ENCODE results near the gene VAMP5. TPM values are rescaled to one million over a fixed set of nuclear protein-coding genes. Genes with fewer than 3 reads are reported as not detected.
A peak's percentile ranks its signal among the peaks of the same experiment; 100 is the strongest.
"Not testable (repeated sequence)": the region's sequence is repeated elsewhere in the genome, so short reads cannot be mapped to it uniquely, and the experiment has no call there.

The VAMP5 gene
- total RNA-seq, 1 experiment from 2014 or later: 15.1 TPM

GRCh38 chr2:85541753-85542457, 42.3 kb upstream of the VAMP5 start:
- ChIA-PET CTCF (no interaction called here), POLR2A (no interaction called here)
- no peak for DNase-seq
- Histone ChIP-seq H3K36me3 (ENCODE audit: control insufficient read depth, insufficient read depth, low read length) (peaks cover 2% of the 10 kb centered on the region; the same call in 1 of the 2 replicates), H3K4me3 (ENCODE audit: low read depth, low read length) (no peak overlapping the region), H3K27me3 (replicated peaks; ENCODE audit: control insufficient read depth, insufficient read depth, low read length) (no peaks in the 10 kb centered on the region), H3K9me3 (no peaks in the 10 kb centered on the region), H3K4me1 (peaks cover 5% of the 10 kb centered on the region)
- no peaks in the 10 kb centered on the region for H3K9me3 Mint-ChIP-seq (ENCODE audit: unreplicated experiment)
- H3K4me3 Mint-ChIP-seq (ENCODE audit: unreplicated experiment): no peak overlapping the region
- H3K36me3 Mint-ChIP-seq (ENCODE audit: insufficient read depth, unreplicated experiment): peaks cover 93% of the 10 kb centered on the region
- H3K27me3 Mint-ChIP-seq (ENCODE audit: insufficient read depth, unreplicated experiment): no peaks in the 10 kb centered on the region
- peaks cover 28% of the 10 kb centered on the region for H3K4me1 Mint-ChIP-seq (ENCODE audit: low read depth, unreplicated experiment)
- H3K27ac Mint-ChIP-seq (ENCODE audit: unreplicated experiment): no peak overlapping the region
- intact Hi-C loops (cut with micrococcal nuclease; ENCODE audit: unreplicated experiment): no loop called here
- BruUV-seq (replicated peaks): no TSS peak
- TF ChIP-seq, protein P1, sequence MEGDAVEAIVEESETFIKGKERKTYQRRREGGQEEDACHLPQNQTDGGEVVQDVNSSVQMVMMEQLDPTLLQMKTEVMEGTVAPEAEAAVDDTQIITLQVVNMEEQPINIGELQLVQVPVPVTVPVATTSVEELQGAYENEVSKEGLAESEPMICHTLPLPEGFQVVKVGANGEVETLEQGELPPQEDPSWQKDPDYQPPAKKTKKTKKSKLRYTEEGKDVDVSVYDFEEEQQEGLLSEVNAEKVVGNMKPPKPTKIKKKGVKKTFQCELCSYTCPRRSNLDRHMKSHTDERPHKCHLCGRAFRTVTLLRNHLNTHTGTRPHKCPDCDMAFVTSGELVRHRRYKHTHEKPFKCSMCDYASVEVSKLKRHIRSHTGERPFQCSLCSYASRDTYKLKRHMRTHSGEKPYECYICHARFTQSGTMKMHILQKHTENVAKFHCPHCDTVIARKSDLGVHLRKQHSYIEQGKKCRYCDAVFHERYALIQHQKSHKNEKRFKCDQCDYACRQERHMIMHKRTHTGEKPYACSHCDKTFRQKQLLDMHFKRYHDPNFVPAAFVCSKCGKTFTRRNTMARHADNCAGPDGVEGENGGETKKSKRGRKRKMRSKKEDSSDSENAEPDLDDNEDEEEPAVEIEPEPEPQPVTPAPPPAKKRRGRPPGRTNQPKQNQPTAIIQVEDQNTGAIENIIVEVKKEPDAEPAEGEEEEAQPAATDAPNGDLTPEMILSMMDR (IDR thresholded peaks at IDR 0.05; ENCODE audit: insufficient read depth in 1 of 2, low read depth in 1 of 2, low read length in 1 of 2, severe bottlenecking in 1 of 2, unreplicated experiment in 1 of 2): no peak

GRCh38 chr2:85542777-85543176, 41.5 kb upstream of the VAMP5 start:
- Mint-ChIP-seq H3K9me3 (ENCODE audit: unreplicated experiment) (no peaks in the 10 kb centered on the region), H3K4me1 (ENCODE audit: low read depth, unreplicated experiment) (peaks cover 28% of the 10 kb centered on the region), H3K4me3 (ENCODE audit: unreplicated experiment) (no peak overlapping the region), H3K27ac (ENCODE audit: unreplicated experiment) (peak overlapping the region; percentile 29), H3K27me3 (ENCODE audit: insufficient read depth, unreplicated experiment) (no peaks in the 10 kb centered on the region), H3K36me3 (ENCODE audit: insufficient read depth, unreplicated experiment) (peaks cover 100% of the 10 kb centered on the region)
- TF ChIP-seq, protein P1 (IDR thresholded peaks at IDR 0.05; ENCODE audit: insufficient read depth in 1 of 2, low read depth in 1 of 2, low read length in 1 of 2, severe bottlenecking in 1 of 2, unreplicated experiment in 1 of 2): no peak
- Histone ChIP-seq H3K36me3 (ENCODE audit: control insufficient read depth, insufficient read depth, low read length) (peaks cover 2% of the 10 kb centered on the region; the same call in 1 of the 2 replicates), H3K4me3 (ENCODE audit: low read depth, low read length) (no peak overlapping the region), H3K4me1 (no peaks in the 10 kb centered on the region; the same call in none of the 2 replicates), H3K9me3 (no peaks in the 10 kb centered on the region), H3K27me3 (replicated peaks; ENCODE audit: control insufficient read depth, insufficient read depth, low read length) (no peaks in the 10 kb centered on the region)
- POLR2A ChIA-PET: interaction anchor here (1.0 kb wide), 1 partner anchor 10 kb away, joined by 6 read pairs; no protein-coding TSS in a partner anchor
- intact Hi-C loops (cut with micrococcal nuclease; ENCODE audit: unreplicated experiment): no loop called here
- CTCF ChIA-PET: interaction anchor here (1.0 to 1.2 kb wide), 2 partner anchors 9 to 121 kb away, joined by 3 to 4 read pairs; no protein-coding TSS in a partner anchor
- BruUV-seq (replicated peaks): no TSS peak
- DNase-seq: no peak

DNA sequence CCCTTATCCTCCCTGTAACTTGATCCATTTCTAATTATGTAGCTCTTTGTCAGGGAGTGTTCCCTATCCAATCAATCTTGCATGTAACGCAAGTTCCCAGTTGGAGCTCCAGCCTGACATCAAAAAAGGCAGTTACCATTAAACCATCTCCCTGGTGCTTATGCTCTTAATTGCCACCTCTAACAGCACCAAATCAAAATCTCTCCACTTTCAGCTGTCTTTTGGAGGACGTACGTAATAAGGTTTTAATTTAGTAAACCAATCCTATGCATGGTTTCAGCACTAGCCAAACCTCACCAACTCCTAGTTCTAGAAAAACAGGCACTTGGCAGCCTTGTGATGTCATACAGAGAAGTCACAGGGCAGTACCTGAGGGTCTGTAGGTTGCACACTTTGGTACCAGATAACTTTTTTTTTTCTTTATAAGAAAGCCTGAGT, 40.0 kb upstream of the VAMP5 start:
- H3K36me3 ChIP-seq (ENCODE audit: control insufficient read depth, insufficient read depth, low read length); H3K4me3 Mint-ChIP-seq (ENCODE audit: unreplicated experiment); H3K27ac Mint-ChIP-seq (ENCODE audit: unreplicated experiment); DNase-seq; H3K27me3 ChIP-seq (replicated peaks; ENCODE audit: control insufficient read depth, insufficient read depth, low read length); H3K4me1 ChIP-seq; intact Hi-C loops (cut with micrococcal nuclease; ENCODE audit: unreplicated experiment); H3K9me3 ChIP-seq; H3K27me3 Mint-ChIP-seq (ENCODE audit: insufficient read depth, unreplicated experiment); H3K9me3 Mint-ChIP-seq (ENCODE audit: unreplicated experiment); H3K4me3 ChIP-seq (ENCODE audit: low read depth, low read length); BruUV-seq (replicated peaks): not testable (repeated sequence)
- POLR2A ChIA-PET: interaction anchor here (1.1 to 1.8 kb wide), 2 partner anchors 20 to 126 kb away, joined by 3 to 8 read pairs; partner anchors contain the start of gene SH2D6
- H3K36me3 Mint-ChIP-seq (ENCODE audit: insufficient read depth, unreplicated experiment): peaks cover 98% of the 10 kb centered on the region
- H3K4me1 Mint-ChIP-seq (ENCODE audit: low read depth, unreplicated experiment): peaks cover 28% of the 10 kb centered on the region
- CTCF ChIA-PET: interaction anchor here (0.6 to 1.2 kb wide), 2 partner anchors 80 to 123 kb away, joined by 3 to 5 read pairs; no protein-coding TSS in a partner anchor

GRCh38 chr2:85544915-85545779, 39.1 kb upstream of the VAMP5 start:
- H3K27ac Mint-ChIP-seq (ENCODE audit: unreplicated experiment); H3K27me3 Mint-ChIP-seq (ENCODE audit: insufficient read depth, unreplicated experiment); DNase-seq; H3K9me3 Mint-ChIP-seq (ENCODE audit: unreplicated experiment); H3K4me3 ChIP-seq (ENCODE audit: low read depth, low read length); intact Hi-C loops (cut with micrococcal nuclease; ENCODE audit: unreplicated experiment); H3K27me3 ChIP-seq (replicated peaks; ENCODE audit: control insufficient read depth, insufficient read depth, low read length); BruUV-seq (replicated peaks); H3K4me1 ChIP-seq; H3K36me3 ChIP-seq (ENCODE audit: control insufficient read depth, insufficient read depth, low read length); H3K4me3 Mint-ChIP-seq (ENCODE audit: unreplicated experiment); H3K9me3 ChIP-seq: not testable (repeated sequence)
- Mint-ChIP-seq H3K4me1 (ENCODE audit: low read depth, unreplicated experiment) (peaks cover 26% of the 10 kb centered on the region), H3K36me3 (ENCODE audit: insufficient read depth, unreplicated experiment) (peaks cover 98% of the 10 kb centered on the region)
- CTCF ChIA-PET: interaction anchor here (0.6 kb wide), 1 partner anchor 81 kb away, joined by 5 read pairs; no protein-coding TSS in a partner anchor
- POLR2A ChIA-PET: interaction anchor here (0.5 to 1.8 kb wide), 2 partner anchors 32 to 127 kb away, joined by 3 to 8 read pairs; partner anchors contain the start of genes SH2D6 and VAMP8
